ENCODE measurements around the gene CDPF1.

CDPF1 gene, protein sequence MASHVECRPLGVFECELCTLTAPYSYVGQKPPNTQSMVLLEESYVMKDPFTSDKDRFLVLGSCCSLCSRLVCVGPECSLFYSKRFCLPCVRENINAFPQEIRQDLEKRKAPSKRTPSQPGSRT

DNA sequence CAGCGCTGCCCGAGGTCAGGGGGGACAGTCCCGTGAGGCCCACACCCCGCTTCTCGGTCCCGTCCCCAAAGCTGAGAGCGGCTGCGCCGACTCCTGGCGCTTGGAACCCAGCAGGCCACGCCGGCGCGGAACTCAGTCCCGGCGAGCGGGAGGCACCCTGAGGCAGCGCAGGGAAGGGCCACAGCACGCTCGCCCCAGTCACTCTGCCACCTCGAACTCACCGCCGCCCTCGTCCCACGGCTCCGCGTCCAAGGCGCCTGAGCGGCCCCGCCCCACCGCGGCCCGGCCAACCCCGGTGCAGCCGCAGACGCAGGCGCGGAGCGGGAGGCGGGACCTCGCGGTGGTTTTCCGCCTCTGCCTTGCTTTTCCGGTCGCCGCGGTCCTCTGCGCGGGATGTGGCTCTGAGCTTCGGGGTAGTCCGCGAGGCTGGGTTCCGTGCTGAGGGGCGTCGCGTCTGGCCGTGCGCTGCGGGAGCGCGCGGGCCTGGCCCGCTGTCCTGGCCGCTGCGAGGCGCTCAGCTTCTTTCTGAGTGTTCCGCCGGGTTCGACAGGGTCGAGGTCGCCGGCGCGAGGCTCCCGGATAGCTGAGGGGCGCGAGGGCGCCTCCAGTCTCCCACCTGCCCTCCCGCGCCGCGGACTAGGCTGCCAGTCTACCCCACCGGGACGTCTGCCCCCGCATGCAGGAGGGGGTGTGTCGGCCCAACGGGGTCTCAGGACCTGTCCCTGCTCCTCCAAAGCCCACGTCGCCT, at the start of gene CDPF1:
TSS of gene CDPF1 (minus strand) at position 259 of the 748 bp plus-strand sequence. CDS start 2,009 bp downstream, outside the sequence.
- DNase-seq: peak; percentile 78 to 84

DNA sequence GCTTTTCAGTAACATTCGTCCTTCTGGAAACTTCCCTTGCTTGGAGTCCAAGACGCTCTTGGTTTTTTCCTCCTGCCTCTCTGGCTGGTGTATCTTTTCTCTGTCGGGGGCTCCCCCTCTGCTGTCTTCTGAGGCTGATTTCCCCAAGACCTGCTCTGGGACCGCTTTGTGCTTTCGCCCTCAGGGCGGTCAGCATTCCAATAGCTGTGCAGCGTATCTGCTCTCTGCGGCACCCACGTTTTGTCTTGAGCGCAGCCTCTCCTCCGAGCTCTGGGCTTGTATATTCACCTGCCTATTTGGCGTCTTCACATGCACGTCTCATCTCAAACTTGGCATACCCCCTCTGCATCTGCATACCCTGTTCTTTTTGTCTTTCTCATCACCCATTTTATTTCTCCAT, 49.0 kb upstream of the CDPF1 start:
- DNase-seq: no peak

DNA sequence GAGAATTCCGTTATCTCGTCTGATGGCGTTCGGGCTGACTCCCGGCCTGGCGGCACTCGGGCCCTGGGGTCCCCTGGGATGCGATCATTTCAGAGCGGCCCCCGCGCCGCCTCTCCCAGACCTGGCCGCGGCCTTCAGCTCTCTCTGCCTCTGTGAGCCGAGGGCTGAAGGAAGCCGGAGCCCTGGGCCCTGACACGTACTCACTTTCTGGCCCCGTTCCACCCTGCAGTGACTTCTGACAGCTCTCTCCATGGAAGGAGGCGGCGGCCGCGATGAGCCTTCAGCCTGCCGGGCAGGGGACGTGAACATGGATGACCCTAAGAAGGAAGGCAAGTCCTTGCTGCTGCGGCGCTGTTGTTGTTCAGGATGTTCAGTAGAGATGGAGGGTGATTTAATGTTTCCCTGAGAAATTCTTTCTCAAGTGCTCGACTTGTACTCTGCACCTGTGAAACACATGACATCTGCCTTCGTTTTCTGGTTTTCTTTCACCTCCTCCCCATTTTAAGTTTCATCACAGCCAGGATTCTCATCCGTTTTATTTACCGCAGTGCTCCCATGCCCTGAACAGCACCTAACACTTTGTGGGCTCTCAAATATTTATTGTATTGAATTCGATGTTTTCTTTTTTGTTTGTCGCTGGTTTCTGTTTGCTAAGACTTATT, 47.2 kb upstream of the CDPF1 start:
- no peak for DNase-seq

DNA sequence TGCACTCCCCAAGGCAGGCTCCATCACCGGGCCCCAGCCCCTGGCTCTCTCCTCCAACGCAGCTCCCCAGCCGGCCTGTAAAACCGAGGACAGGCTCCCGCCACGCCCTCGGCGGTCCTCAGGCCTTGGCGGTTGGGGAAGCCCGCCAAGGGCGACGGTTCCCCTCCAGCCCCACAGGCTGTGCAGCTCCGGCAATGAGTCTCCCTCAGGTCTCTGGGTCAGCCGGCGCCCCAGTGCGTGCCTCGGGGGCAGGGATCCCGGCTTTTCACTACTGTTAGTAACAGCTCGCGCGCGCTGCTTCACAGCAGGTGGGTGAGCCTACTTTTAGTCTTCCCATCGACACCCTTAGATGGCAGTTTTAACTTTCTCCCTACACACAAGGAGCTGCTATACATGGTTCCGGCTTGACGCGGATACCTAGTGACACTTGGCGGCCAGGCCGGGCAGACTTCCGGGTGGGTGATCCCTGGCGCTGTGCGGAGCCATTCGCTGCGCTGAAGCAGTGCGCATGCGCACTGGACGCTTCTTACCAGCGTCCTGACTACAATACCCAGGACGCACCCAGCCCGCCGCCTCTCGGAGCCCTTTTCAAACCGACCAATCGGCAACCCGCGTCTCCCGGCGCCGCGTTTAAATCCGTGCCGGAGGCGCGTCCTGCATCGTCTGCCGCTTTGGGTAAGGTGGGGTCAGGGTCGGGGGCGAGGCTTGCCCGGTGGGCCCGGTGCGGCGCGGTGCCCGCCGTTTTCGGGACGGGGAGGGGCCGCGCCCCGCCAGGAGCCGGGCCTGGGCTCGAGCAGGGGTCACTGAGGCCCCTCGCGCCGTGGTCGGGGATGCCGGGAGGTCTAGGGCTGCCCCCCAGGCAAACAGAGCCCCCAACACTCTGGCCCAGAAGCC, 46.4 kb upstream of the CDPF1 start, which contains the start of gene GTSE1:
TSS of gene GTSE1 (plus strand) at position 614 of the 894 bp plus-strand sequence. CDS start 531 bp downstream, outside the sequence.
- DNase-seq: peak; percentile 95 to 97

DNA sequence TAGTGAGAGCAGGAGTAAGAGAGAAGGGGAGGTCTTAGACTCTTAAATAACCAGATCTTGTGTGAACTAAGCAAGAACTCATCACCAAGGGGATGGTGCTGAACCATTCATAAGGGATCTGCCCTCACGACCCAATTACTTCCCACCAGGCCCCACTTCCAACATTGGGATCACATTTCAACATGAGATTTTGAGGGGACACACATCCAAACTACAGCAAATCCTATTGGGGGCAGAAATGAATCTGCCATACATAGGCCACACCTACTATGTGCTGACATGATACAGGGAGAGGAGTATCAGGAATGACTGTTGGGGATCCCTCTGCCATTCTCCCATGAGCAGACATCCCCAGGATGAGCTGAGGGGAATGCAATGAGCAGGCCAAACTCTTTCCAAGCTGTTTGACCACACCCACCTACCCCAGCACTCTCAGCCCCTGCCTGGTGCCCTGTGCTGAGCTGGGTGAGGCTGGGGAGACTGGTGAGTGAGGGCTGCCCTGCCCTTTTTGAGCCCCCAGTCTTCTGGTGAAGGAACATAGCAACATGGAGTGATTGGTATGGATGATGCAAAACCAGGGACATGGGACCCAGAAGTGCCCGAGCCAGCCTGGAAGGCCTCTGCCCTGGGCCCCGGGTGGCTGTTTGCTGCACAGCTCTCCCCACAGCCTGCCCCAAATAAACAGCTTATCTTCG, 45.3 kb upstream of the CDPF1 start:
- DNase-seq: no peak

DNA sequence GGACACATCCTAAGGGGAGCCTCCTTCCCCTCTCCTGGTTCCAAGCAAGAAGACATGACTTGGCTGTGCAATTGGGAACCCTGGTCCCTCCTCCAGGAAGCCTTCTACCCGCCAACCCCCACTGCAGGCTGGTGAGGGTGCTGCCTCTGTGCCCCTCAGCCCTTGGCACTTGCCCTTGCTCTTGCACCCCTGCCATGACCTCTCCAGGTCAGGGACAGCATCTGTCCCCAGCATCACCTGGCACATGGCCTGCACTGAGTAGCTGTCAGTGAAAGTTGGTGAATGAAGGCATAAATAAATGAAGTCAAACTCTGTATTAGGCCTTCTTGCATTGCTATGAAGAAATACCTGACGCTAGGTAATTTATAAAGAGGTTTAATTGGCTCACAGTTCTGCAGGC, 44.7 kb upstream of the CDPF1 start:
- no peak for DNase-seq

DNA sequence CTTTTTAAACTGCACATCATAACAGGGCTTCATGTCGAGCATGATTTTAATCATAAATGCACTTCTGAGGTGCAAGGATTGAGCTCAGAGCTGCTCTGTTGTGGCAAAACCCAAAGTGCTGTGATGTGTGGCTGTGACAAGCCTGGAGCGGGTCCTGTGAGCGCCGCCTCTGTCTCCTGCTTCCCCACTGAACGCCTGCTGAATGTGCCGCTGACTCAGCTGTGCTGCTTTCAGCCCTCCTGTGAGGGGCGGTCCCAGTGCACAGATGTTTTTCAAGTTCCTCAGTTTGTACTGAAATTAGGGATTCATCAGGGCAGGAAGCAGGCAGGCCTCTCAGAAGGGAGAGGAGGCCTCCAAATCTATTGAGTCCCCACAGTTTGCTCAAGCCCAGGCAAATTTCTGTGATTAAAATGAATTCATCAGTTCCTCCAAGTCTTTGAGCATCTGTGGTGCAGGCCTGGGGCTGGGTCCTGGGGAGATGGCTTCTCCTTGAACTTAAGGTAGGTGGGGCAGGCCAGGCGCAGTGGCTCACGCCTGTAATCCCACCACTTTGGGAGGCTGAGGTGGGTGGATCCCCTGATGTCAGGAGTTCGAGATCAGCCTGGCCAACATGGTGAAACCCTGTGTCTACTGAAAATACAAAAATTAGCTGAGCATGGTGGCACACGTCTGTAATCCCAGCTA, 43.6 kb upstream of the CDPF1 start:
- no peak for DNase-seq

DNA sequence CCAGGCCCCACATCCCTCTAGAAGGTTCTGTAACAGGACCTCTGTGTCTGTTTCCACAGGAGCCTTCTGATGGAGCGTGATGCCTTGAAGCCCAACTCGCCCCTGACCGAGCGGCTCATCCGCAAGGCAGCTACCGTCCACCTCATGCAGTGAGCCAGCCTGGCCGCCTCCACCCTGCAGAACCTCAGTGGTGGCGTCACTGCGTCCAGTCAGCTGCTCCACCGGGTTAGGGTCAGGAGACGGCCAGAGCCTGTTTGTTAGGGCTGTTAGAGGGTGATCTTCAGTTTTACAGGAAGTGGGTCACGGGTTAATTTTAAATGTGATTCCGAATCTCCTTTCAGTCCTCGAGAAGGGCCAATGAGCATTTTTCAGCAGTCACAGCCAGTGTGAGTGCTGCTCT, 42.6 kb upstream of the CDPF1 start:
- DNase-seq: no peak

DNA sequence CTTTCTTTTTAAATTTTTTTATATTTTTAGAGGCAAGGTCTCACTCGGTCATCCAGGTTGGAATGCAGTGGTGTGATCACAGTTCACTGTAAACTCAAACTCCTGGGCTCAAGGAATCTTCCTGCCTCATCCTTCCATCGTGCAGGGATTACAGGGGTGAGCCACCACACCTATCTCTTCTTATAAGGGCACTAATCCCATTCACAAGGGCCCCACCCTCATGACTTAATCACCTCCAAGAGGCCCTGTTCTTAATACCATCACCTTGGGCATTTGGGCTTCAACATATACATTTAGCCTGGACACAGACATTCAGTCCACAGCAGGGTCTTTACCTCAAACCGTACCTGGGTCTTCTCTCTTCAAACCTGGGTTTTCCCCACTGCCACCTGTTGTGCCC, 42.1 kb upstream of the CDPF1 start:
- DNase-seq: no peak

DNA sequence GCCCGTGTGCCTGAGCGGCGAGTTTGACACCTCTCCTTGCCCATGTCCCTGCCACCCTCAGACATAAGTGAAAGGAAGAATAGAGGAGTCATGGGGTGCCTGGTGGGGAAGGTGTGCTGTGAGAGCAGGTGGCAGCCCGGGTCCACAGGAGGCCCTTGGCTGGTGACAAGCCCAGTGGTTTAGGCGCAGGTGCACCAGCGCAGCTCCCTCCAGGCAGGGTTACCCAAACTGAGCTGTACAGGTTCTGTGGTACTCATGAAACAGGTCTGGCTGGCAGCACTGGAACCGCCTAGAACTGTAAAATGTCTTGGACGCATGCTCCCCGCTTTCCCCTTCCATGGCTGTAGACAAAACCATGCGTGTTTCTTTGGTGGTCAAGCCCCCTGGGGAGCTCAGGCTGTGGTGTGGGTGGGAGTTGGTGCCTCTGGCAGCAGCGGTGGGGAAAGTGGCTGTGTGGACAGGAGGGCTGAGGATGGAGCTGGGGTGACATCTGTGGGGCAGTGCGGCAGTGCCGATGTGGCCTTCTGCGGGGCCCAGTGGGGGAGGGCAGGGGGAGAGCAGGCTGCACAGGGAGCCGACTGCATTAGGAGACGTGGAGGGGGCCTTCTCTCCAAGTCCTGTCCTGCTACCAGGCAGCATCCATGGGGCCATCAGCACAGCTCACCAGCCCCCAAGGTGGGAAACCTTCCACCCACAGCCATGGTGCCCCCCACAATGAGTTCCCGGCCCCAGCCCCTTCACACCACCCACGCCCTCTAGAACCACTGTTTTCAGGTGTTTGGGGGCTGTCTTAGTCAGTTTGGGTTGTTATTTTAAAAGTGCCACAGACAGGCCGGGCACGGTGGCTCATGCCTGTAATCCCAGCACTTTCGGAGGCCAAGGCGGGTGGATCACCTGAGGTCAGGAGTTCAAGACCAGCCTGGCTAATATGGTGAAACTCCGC, 41.0 kb upstream of the CDPF1 start:
- peak; percentile 21 to 83 for DNase-seq

DNA sequence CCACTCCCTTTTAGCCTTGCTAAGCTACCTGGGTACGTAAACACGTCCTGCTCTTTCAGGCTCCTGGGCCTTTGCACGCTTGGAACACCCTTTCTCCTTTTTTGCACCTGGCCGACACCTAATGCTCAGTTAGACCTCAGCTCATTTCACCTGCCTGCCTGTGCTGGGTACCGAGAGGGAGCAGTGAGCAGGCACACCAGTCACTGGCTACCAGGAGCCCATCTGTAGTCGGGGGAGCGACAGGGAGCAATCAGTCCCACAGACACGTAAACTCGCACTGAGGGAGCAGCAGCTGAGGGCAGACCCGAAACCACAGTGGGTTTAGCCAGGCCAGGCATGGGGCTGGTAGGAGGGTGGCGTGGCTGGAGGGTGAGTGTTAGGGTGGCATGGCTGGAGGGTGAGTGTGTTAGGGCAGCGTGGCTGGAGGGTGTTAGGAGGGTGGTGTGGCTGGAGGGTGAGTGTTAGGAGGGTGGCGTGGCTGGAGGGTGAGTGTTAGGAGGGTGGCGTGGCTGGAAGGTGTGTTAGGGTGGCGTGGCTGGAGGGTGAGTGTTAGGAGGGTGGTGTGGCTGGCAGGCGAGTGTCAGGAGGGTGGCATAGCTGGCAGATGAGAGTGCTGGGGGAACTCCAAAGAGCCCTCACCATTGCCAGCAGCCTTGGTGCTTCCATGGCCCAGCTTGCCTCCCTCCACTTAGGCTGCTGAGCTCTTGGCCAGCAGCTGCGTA, 40.2 kb upstream of the CDPF1 start:
- DNase-seq: peak in 1 of 2 experiments; percentile 9

DNA sequence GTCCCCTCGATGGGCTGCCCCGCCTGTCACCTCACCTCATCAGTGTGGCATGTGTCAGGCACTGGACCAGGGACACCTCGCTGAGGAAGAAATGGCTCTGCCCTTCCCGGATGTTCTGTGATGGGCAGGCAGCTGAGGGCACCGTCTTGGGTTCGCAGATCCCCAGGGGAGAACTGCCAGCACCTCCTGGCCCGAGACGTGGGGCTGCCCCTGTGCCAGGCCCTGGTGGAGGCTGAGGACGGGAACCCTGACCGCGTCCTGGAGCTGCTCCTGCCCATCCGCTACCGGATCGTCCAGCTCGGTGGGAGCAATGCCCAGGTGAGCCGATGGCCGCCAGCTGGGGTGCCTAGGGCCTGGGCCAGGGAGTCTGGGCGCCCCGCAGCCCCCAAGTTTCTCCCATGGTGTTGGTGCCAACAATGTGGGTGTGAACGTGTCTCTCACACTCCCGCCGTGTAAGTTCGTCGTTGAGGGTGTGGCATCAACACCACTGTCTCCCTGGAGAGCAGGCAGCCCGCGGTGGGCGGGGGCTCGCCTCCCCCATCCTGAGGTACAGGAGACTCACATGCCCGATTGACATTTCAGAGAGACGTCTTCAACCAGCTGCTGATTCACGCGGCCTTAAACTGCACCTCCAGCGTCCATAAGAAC, 39.3 kb upstream of the CDPF1 start:
- no peak for DNase-seq

DNA sequence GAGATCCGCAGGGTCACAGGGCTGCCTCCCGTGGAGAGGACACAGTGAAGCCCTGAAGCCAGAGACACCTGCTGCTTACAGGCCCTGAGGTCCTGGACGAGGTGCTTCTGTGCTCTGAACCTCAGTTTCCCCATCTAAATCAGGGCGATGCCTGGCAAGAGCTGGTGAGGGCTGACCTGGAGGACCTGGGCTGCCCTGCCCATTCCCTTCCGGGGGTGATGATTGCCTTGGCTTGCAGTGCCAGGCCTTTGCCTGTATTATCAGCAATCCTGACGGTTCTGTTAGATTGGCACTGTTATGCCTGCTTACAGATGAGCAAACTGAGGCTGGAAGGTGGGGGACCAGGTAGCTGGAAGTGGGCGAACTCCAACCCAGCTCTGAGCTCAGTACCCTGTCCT, 38.8 kb upstream of the CDPF1 start:
- no peak for DNase-seq

DNA sequence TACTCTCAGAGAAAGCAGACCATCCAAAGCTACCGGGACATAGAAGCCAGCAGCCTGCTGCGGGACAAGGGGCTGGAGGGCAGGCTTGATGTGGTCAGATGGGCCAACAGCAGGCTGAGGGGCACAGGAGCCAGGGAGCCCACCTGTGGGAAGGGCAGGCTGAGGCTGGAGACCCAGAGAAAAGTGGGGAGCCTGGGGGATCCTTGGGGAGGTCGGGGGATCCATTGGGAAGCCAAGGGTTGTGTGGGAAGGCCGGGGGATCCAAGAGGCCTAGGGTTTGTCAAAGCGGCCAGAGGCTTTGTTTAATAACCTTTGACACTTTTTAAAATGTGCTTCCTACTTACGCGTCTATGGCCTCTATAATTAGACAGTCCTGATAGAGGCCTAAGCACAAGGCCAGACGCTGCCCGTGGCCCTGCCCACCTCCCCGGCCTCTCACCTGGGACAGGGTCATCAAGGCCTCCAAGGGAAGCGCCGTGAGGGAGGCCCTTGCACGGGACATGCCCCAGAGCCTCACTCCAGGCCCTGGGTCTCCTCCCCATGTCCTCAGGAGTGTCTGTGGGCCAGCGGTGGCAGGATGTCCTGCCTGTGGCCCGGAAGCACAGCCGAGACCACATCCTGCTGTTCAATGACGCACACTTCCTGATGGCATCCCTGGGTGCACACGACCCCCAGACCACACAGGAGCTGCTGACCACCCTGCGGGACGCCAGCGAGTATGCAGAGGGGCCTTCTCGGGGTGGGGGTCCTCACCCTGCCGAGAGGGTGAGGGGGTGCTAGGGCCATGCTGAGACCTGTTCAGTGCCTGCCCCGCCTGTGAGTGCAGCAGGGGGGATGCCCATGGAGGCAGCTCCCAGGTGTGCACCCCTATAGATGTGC, 38.0 kb upstream of the CDPF1 start:
- DNase-seq: no peak

DNA sequence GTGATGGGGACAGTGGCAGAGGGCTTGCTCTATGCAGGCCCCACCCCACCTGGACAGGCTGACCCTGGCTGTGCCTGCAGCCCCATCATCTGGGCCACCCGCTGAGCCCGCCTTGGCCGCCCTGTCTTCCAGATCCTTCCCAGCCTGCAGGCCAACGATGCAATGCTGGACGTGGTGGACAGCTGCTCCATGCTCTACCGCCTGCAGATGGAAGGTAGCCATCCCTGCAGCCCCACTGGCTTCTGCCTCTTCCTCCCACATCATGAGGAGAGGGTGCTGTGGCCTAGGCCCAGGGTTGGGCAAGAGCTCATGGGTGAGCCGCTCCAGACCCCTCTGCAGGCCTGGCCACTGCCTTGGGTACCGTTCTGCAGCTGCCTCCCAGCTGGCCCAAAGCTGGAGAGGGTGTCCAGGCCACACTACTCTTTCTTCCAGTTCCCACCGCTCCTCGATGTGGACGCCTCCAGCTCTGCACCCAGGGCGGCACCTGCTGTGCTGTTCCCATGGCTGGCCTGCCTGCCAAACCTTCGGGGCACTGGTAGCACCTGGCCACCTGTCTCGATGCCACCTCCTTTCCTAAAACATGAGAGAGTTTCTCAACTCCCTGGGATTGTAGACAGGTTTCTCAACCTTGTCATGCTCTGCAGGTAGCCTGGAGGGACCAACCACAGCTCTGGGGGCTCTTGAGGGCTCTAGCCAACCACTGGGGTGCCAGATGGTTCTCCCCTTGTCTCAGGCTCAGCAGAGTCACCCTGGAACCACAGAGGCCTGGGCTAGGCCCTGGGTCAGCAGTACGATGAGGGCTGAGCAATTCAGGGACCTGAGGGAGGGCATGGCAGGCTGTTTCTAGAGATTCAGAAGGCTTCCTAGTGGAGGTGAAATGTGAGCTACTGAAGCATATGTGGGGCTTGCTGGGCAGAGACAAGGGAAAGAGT, 37.1 kb upstream of the CDPF1 start:
- no peak for DNase-seq

DNA sequence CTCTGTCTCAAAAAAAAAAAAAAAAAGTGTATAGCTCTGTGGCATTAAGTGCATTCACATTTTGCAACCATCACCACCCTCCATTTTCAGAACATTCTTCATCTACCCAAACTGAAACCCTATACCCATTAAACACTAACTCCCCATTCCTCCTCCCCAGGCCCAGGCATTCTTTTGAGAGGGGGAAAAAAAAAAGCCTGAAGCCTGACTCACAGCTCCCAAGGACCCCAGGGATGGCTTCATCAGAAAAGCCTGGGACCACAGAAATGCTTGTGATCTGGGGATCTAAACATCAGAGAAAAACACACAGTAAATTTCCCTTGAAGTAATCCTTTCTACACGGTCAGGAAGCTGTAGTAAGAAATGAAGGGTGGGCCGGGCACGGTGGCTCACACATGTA, 35.9 kb upstream of the CDPF1 start:
- DNase-seq: no peak

All from NCI-H2081 (cell line).